HUES6 (cell line): Measurements from ENCODE around the gene HSPG2.

Experiments used
- H3K27ac ChIP-seq: 2 replicates; pipeline ENCODE4 v1.7.0; 2013; ENCODE audit warnings: low read depth, mild to moderate bottlenecking, low read length, inconsistent platforms
- H3K27me3 ChIP-seq: 2 replicates; pipeline ENCODE4 v1.6.1; 2013; ENCODE audit warnings: low read length; ENCODE audit not compliant: control insufficient read depth, insufficient read depth
- H3K36me3 ChIP-seq: 2 replicates; pipeline ENCODE4 v1.6.1; 2013; ENCODE audit warnings: low read length; ENCODE audit not compliant: control insufficient read depth, insufficient read depth
- H3K4me1 ChIP-seq: 2 replicates; pipeline ENCODE4 v1.6.1; 2013; ENCODE audit warnings: low read length; ENCODE audit not compliant: control insufficient read depth, insufficient read depth
- H3K4me3 ChIP-seq: 2 replicates; pipeline ENCODE4 v1.5.1; 2013; ENCODE audit warnings: low read depth, low read length
- H3K9ac ChIP-seq: one replicate; pipeline ENCODE4 v1.6.1; 2013; ENCODE audit warnings: mild to moderate bottlenecking, low read length
- H3K9me3 ChIP-seq: 2 replicates; pipeline ENCODE4 v1.6.1; 2013; ENCODE audit warnings: low read depth, low read length; ENCODE audit not compliant: control insufficient read depth, insufficient read depth

Gene HSPG2

GRCh38 chr1:21843208-21843607 is 93.9 kb downstream of the HSPG2 start:
- H3K4me1 ChIP-seq, result no peaks in the 10 kb centered on the region
- no peaks in the 10 kb centered on the region for H3K27me3 ChIP-seq
- no peak overlapping the region for H3K9ac ChIP-seq
- no peak overlapping the region for H3K27ac ChIP-seq
- no peak overlapping the region for H3K4me3 ChIP-seq
- no peaks in the 10 kb centered on the region for H3K9me3 ChIP-seq
- peaks cover 82% of the 10 kb centered on the region for H3K36me3 ChIP-seq

- H3K27me3 ChIP-seq, result no peaks in the 10 kb centered on the region
- H3K4me3 ChIP-seq, result no peak overlapping the region
- H3K9me3 ChIP-seq, result no peaks in the 10 kb centered on the region
- no peaks in the 10 kb centered on the region for H3K4me1 ChIP-seq
- H3K27ac ChIP-seq, result 0 out of 2 replicates have a peak overlapping the region, but pooled peaks have one; percentile 33
- H3K36me3 ChIP-seq, result peaks cover 81% of the 10 kb centered on the region
- H3K9ac ChIP-seq, result no peak overlapping the region
These were observed 94.4 kb downstream of the HSPG2 start for GRCh38 chr1:21842606-21843162.

- no peaks in the 10 kb centered on the region for H3K9me3 ChIP-seq
- H3K9ac ChIP-seq, result no peak overlapping the region
- no peak overlapping the region for H3K4me3 ChIP-seq
- H3K27me3 ChIP-seq, result no peaks in the 10 kb centered on the region
- H3K4me1 ChIP-seq, result no peaks in the 10 kb centered on the region
- H3K27ac ChIP-seq, result no peak overlapping the region; the same call in 1 of the 2 replicates
- peaks cover 79% of the 10 kb centered on the region for H3K36me3 ChIP-seq
These were observed 95.2 kb downstream of the HSPG2 start for GRCh38 chr1:21841852-21842466.

GRCh38 chr1:21840981-21841380 is 96.1 kb downstream of the HSPG2 start:
- no peak overlapping the region for H3K4me3 ChIP-seq
- H3K9me3 ChIP-seq, result no peaks in the 10 kb centered on the region
- H3K27me3 ChIP-seq, result no peaks in the 10 kb centered on the region
- H3K9ac ChIP-seq, result no peak overlapping the region
- no peaks in the 10 kb centered on the region for H3K4me1 ChIP-seq
- no peak overlapping the region for H3K27ac ChIP-seq
- H3K36me3 ChIP-seq, result peaks cover 80% of the 10 kb centered on the region

- H3K27me3 ChIP-seq, result no peaks in the 10 kb centered on the region
- H3K27ac ChIP-seq, result no peak overlapping the region
- no peak overlapping the region for H3K9ac ChIP-seq
- H3K4me3 ChIP-seq, result no peak overlapping the region
- H3K36me3 ChIP-seq, result peaks cover 88% of the 10 kb centered on the region
- H3K9me3 ChIP-seq, result peaks cover 4% of the 10 kb centered on the region; the same call in 1 of the 2 replicates
- no peaks in the 10 kb centered on the region for H3K4me1 ChIP-seq
These were observed 97.6 kb downstream of the HSPG2 start for GRCh38 chr1:21839337-21840037.

- Histone ChIP-seq H3K27me3 (no peaks in the 10 kb centered on the region), H3K9ac (no peak overlapping the region), H3K9me3 (peaks cover 11% of the 10 kb centered on the region; the same call in 1 of the 2 replicates), H3K27ac (no peak overlapping the region), H3K36me3 (peaks cover 88% of the 10 kb centered on the region), H3K4me3 (no peak overlapping the region), H3K4me1 (no peaks in the 10 kb centered on the region)
These were observed 98.6 kb downstream of the HSPG2 start for GRCh38 chr1:21838359-21839157.

GRCh38 chr1:21837476-21837875 is 99.6 kb downstream of the HSPG2 start:
- H3K9ac ChIP-seq, result no peak overlapping the region
- H3K9me3 ChIP-seq, result peaks cover 11% of the 10 kb centered on the region; the same call in 1 of the 2 replicates
- H3K27ac ChIP-seq, result no peak overlapping the region
- no peaks in the 10 kb centered on the region for H3K27me3 ChIP-seq
- no peaks in the 10 kb centered on the region for H3K4me1 ChIP-seq
- H3K4me3 ChIP-seq, result no peak overlapping the region
- peaks cover 88% of the 10 kb centered on the region for H3K36me3 ChIP-seq

- no peak overlapping the region; the same call in 1 of the 2 replicates for H3K27ac ChIP-seq
- no peak overlapping the region for H3K4me3 ChIP-seq
- H3K27me3 ChIP-seq, result no peaks in the 10 kb centered on the region
- H3K9ac ChIP-seq, result no peak overlapping the region
- H3K36me3 ChIP-seq, result peaks cover 88% of the 10 kb centered on the region
- H3K4me1 ChIP-seq, result no peaks in the 10 kb centered on the region
- H3K9me3 ChIP-seq, result peaks cover 11% of the 10 kb centered on the region; the same call in 1 of the 2 replicates
These were observed 100.4 kb downstream of the HSPG2 start for GRCh38 chr1:21836729-21837128.

- Histone ChIP-seq H3K27ac (no peak overlapping the region), H3K27me3 (no peaks in the 10 kb centered on the region), H3K9me3 (peaks cover 11% of the 10 kb centered on the region; the same call in 1 of the 2 replicates), H3K36me3 (peaks cover 88% of the 10 kb centered on the region), H3K4me3 (no peak overlapping the region), H3K4me1 (no peaks in the 10 kb centered on the region), H3K9ac (no peak overlapping the region)
These were observed 101.1 kb downstream of the HSPG2 start for GRCh38 chr1:21836010-21836409.

GRCh38 chr1:21834666-21835065 is 102.4 kb downstream of the HSPG2 start:
- Histone ChIP-seq H3K9ac (no peak overlapping the region), H3K27me3 (no peaks in the 10 kb centered on the region), H3K36me3 (peaks cover 92% of the 10 kb centered on the region), H3K27ac (no peak overlapping the region), H3K4me1 (no peaks in the 10 kb centered on the region), H3K9me3 (peaks cover 11% of the 10 kb centered on the region; the same call in 1 of the 2 replicates), H3K4me3 (no peak overlapping the region)
